Embryonic facial prominence (tissue), 1 donor: Measurements from ENCODE around the gene OR7A5.
"Not testable (repeated sequence)": the region's sequence is repeated elsewhere in the genome, so short reads cannot be mapped to it uniquely, and the experiment has no call there.

Experiments
- DNase-seq: peaks from one replicate; pipeline ENCODE4 v3.0.0-alpha.2; 2016; ENCODE audit errors: extremely low spot score

The OR7A5 gene

GRCh38 chr19:14784730-14785101, 50.3 kb downstream of the OR7A5 start:
- not testable (repeated sequence) for DNase-seq

DNA sequence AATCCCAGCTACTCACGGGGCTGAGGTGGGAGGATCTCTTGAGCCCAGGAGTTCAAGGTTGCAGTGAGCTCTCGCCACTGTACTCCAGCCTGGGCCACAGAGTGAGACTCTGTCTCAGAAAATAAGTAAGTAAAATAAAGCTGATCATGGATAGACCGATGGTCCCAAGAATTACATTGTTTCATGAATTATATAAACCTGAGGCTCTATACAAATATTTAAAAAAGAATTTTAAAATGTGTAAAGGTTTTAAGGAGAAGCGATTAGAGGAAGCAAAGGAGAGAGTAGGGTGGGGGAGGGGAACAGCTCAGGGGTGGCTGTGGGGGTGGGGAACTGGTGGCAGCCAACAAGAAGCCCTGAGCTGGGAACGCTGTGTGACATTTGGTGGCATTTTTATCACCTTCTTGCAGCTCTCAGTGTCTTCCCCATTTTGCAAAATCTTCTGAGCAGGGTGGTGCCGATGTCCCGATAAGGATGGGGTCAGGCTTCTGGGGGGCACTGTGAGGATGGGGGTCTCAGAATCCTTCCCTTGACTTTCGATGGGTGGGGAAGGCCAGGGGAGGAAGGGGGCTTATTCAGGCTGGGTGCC, 51.5 kb downstream of the OR7A5 start:
- not testable (repeated sequence) for DNase-seq

DNA sequence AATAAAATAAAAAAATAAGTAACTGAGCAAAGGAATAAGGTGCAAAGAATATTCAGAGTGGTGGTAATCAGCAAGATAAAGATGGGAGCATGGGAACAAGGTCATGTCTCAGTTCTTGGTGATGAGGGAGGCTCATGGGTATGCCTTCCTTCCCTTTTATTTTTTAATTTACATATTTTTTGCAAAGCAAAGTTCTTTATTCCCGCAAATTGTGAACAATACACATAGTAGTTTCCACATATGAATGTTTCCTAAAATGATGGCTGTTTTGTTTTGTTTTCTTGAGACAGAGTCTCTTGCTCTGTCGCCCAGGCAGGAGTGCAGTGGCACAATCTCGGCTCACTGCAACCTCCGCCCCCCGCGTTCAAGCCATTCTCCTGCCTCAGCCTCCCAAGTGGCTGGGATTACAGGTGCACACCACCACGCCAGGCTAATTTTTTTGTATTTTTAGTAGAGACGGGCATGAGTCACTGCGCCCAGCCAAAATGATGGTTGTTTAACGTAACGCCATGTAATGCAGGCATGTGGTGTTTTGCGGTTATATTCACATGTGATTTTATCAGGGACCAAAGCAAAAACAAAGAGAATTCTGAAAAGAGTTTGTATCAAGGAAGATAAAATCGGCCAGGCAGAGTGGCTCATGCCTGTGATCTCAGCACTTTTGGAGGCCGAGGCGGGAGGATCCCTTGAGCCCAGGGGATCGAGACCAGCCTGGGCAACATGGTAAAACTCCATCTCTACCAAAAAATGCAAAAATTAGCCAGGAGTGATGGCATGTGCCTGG, 52.2 kb downstream of the OR7A5 start:
- no peak for DNase-seq

- not testable (repeated sequence) for DNase-seq
Measured at GRCh38 chr19:14781713-14782536, 53.1 kb downstream of the OR7A5 start.

- not testable (repeated sequence) for DNase-seq
Measured at GRCh38 chr19:14780622-14781225, 54.3 kb downstream of the OR7A5 start.

- DNase-seq = no peak
Measured at GRCh38 chr19:14779151-14779550, 55.8 kb downstream of the OR7A5 start.

DNA sequence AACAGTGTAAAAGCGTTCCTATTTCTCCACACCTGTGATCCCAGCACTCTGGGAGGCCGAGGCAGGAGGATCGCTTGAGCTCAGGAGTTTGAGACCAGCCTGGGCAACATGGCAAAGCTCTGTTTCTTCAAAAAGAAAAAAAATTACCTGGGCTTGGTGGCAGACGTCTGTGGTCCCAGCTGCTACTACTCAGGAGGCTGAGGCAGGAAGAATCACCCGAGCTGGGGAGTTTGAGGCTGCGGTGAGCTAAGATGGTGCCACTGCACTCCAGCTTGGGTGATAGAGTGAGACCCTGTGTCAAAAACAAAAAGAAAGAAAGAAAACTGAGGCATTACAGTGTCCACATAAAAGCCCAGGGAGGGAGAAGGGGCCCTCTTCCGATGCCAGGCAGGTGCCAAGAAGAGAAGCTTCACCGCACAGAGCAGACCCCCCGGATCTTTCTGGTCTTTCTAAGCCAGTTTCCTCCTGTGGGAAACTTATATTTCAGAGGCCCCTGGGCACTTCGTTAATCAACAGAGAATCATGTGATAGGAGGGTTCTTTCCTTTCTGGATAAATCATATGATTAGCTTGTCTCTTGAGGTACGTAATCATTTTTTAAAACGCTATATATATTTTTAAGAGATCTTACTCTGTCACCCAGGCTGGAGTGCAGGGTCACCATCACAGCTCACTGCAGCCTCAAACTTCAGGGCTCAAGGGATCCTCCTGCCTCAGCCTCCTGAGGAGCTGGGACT, 56.7 kb downstream of the OR7A5 start, which contains the start of gene ADGRE2:
Gene ADGRE2 (minus strand): TSS at position 451 of the 736 bp plus-strand sequence. CDS start 1,804 bp downstream, outside the sequence.
- not testable (repeated sequence) for DNase-seq

- not testable (repeated sequence) for DNase-seq
Measured at GRCh38 chr19:14777645-14778044, 57.3 kb downstream of the OR7A5 start.
